Activated CD8-positive, alpha-beta memory T cell treated with anti-CD3 and anti-CD28 coated beads, Interleukin-2, amount 50 U/mL, for 1 hour (primary cell): ENCODE data around the gene HADH.
A peak's percentile ranks its signal among the peaks of the same experiment; 100 is the strongest.
"Not testable (repeated sequence)": the region's sequence is repeated elsewhere in the genome, so short reads cannot be mapped to it uniquely, and the experiment has no call there.

Experiments
- DNase-seq: peaks from one replicate; pipeline ENCODE4 v3.0.0-alpha.2; 2020; ENCODE audit errors: extremely low read depth

The HADH gene

DNA sequence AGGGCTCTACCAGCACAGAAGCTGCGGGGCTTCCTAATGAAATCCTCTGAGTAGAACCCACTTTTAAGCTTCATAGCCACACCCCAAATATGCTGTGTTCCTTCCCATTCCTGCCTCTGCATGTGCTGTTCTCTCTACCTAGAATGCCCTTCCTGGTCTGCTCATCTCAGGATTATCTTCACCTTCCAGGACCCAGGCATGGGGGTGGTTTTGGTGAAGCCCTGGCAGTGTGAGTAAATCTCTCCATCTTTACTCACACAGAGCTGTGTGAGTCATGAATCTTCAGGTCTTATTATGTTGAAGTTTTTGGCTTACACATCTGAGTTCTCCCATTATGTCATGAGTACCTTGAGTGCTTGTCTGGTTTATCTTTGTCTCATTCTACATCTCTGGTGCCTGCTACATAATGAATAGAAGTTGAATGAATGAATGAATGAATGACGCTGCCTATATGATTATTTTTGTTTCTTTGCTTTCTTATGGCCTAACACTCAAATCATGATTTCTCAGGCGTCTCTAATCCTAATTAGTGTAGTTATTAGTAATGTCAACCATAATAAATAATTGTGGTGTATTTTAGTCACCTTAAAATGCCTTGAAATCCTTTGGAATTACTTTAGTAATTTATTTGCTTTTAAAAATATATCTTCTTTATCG is 41.9 kb downstream of the HADH start:
- no peak for DNase-seq

DNA sequence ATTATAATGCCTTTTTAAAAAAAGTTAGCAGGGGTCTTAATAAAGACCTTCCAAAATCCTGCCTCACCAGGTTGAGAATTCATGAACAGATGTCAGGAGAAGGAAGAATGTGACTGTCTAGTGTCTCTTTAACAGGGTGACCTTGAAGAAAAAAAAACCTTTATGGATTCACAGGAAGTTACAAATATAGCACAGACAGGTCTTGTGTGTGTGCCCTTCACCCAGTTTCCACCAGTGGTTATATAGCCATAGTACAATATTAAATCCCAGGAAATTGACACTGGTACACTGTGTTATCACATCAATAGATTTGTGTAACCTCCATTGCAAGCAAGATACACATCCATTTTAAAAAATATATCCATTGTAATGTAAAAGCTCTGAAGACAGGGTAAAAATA is 43.7 kb downstream of the HADH start:
- no peak for DNase-seq

DNA sequence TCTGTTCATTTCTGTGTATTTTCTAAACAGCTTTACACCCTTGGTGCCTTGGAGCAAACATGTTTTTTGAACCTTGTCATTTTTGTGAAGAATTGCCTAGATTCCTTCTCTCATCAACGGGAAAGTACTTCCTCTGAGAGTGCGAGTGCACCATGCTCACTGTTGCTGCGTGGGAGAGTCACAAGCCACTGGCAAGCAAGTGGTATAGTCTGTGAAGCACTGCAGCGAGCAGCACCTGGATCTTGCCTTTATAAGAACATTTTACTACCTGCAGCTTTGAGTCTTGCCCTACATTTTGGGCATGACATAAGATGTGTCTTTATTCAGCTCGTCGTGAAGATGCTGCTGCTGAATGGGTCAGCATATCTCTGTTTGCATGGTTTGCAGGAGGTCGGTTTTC is 44.9 kb downstream of the HADH start:
- DNase-seq, result no peak

DNA sequence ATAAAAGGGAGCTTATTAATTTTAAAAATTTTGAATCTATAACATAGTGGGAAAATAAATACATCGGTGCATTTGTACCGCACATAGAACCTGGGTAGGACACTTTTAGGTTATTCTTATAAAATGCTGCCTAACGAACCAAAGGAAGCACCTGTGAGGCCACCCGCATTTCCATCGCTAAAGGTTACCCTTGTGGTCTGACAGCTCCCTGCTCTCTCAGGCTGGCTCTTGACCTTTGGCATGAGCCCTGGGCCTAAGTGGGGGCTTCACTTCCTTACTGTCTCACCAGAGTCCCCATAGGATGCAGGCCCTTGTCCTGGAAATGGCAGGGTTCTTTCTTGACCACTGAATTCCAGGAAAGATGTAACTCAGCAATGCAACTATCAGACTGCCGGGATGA is 46.0 kb downstream of the HADH start:
- no peak for DNase-seq

DNA sequence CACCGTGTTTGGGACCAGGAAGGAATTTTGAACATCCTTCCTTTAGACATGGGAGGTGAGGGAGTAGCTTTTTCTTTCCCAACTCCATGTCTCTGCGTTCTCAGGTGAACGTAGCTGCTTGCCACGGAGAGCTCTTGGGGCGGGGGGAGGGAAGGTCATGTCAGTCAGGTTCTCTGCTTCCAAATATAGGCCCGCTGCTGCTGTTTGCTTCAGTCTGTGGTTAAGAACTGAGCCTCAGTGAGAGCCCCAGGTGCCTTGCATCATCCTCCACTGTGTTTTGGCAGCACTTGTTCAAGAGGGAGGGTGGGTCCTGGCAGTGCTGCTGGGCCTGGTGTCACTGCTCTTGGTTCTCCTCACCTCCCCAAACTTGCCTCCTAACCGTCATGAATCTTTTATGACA is 46.5 kb downstream of the HADH start:
- peak; percentile 65 for DNase-seq

DNA sequence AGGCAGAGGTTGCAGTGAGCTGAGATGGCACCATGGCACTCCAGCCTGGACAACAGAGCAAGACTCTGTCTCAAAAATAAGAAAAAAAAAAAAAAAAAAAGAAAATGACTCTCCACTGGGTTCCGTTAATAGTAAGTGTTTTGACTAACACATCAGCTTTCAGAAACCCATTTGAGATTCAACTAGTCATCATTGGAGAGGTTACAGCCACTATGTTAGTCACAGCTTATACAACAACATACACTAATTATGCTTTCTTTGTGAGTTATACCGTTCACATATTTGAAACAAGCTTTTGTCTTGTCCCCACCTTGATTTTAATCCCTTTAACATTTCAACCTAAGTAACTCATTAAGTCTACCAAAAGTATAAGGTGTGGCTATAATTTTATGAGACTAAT is 48.2 kb downstream of the HADH start:
- DNase-seq, result no peak

DNA sequence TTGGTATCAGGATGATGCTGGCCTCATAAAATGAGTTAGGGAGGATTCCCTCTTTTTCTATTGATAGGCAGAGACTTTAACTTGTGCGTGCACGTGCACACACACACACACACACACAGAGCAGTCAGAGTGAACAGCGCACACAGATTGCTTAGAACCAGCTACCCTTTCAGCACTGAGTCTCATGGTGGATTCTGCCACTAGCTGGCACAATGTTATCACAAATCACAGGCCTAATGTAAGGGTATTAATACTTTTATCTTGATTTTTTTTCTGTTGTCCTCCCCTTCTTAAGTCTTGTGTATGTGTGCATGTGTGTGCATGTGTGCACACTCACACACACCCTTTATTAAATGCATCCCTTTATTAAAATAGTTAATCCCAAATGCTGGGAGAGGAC is 53.2 kb downstream of the HADH start:
- no peak for DNase-seq

DNA sequence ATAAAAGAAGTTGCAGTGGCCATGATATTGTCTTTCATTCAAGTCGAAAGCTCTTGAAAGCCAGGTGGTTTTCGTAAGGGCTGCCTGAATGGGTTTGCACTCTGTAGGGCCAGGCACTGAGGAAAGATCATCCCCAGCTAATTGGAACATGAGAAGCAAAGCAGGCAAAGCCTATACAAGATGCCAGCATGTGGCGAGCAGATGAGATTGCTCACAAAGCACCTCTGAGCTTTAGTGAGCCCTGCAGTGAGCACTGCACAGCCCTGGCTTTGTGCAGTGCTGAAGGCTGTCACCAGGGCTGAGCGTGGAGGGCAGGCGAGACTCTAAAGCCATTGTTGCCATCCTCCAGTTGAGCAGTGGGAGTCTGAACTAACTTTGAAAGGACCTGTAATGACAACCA is 53.8 kb downstream of the HADH start:
- DNase-seq, result no peak

DNA sequence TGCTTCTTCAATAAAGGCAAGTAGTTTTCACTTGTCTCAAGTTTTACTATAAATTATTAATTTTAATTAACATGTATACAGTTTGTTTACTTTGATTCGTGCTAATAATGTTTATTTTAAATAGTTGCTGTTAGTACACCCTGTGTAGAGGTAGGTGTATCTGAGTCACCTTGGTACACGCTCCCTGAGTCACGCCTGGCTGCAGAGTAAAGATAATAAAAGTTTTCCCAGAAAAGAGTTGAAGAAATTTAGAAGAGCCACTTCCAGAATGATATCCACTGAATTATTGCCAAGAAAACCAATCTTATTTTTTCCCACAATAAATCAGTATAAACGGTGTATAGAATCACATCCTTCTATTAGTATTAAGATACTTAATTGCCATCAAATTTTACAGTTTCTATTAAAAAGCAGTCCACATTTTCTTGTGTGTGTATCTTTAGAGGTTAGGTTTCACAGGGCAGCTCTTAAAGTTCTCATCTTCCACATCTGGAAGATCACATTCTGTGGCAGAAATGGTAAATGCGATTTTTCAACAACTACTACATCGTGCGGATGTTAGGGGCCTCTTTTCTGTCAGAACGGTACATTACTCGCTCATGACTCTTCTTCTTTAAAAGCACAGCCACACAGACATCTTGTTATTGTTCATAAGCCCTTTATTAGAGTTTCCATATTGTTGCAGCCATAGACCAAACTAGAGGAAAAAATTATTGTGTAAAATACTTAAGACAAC is 55.4 kb downstream of the HADH start:
- no peak for DNase-seq

DNA sequence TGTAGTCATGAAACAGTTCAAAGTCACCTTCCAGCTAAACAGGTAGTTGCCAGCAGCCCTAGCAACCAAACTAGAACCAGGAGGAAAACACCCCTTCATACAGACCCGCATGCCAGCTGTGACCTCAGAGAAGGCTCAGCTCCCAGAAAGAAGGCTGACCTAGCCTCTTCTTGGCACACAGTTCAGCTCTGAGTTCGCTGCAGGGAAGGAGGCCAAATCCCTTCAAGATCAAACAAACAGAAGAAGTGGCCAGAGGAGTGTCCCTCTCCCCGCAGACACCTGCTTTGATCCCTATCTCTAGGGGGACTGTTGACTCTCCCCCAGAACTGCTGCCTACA is 56.0 kb downstream of the HADH start:
- no peak for DNase-seq

DNA sequence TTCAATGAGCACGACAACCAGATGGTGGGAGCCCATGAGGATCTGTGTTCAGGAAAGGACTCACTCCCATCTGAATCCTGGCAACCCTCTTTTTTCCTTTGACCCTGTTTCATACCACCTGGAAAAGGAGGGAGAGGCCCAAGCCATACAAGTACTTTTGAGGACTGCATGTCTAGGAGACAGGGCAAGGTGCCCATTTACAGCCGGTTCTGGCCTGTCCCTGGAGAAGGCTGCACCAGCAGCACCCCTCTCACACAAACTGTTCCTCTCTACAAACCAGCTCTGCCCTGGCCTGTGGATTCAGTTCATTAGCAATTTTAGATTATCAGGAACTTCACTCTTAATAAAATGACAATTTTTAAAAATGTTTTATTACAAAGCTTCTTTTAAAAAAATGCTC is 57.5 kb downstream of the HADH start:
- no peak for DNase-seq

DNA sequence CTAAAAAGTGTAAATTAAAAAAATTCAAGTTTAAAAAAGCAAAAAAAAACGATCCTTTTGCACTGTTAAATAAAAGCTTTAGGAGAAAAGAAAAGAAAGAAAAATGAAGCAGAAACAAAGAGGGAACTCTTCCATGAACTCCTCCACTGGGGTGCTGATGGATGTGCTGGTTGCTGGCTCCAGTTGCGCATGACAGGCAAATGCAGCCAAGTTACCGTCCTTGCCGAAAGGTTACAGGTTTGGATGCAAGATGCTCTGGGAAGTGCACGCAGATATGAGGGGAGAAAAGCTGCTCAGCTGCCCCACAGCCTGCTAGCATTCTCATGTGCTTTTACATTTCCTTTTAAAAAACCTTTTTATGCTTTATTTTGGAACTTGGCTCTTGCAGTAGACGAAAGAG is 58.5 kb downstream of the HADH start:
- DNase-seq, result no peak

DNA sequence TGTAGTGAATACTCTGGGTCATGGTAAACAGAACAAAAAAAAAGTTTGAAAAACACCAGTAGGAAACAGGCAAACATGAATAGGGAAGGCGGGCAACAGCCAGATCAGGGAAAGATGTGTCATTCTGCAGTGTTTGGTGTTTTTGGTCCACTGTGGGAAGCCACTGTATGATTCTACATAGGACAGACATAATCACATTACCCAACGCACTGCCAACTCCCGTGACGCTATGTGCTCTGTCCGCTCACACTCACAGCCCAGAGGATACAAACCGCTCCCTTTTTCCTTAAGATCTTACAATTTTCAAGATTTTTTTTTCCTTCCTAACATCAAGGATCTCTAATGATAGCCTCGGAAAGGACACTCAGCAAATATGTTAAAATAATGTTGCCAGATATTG is 59.3 kb downstream of the HADH start:
- DNase-seq, result no peak

DNA sequence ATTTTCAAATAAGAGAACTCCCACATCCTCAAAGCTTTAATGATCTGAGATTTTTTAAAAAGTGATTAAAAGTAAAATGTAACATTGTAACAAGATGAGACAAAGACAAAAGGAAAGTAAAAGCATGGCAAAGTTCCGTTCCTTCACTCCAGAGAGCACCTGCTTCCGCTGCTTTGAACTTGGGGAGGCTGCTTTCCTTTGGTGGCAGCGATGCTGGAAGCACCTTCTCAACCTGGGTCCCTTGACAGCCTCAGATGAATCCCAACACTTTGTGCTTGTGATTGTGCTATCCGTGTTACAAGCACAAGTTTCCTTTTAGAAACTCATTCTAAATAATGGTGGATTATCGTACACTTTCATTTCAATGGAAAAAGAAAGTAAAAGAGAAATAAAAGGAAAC is 59.7 kb downstream of the HADH start:
- no peak for DNase-seq

DNA sequence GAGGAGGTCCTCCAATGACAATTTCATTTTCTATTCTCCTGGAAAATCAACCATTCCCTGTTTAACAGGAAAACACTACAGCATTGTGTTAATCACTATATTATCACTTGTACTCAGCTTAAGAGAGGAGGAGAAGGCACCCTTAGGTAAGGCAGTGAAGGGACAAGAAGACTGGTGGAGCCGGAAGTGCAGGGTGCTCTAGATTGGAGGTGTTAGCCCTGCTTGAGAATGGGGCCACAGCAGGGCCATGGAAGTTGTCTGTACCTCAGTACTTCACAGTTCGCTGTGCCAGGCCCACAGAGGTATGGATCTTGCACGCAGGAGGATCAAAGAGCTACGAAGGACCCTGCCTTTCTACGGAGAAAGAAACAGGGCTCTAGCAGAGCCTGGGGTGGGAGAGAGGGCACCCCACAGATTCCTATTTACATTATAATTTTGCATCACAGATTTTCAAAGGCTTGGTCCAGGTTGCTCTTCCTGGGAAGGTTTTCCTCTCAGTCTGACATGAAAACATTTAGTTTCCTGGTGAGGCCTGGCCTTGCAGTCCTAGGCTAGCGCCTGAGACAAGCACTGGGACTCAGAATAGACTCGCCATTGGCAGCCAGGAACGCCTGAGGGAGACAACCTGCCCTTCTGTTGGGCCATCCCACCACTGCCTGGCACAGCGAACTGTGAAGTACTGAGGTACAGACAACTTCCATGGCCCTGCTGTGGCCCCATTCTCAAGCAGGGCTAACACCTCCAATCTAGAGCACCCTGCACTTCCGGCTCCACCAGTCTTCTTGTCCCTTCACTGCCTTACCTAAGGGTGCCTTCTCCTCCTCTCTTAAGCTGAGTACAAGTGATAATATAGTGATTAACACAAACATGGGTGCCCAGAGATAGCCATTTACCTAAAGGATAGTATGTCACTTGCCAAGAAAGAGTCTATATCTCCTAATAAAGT is 60.8 kb downstream of the HADH start:
- not testable (repeated sequence) for DNase-seq

DNA sequence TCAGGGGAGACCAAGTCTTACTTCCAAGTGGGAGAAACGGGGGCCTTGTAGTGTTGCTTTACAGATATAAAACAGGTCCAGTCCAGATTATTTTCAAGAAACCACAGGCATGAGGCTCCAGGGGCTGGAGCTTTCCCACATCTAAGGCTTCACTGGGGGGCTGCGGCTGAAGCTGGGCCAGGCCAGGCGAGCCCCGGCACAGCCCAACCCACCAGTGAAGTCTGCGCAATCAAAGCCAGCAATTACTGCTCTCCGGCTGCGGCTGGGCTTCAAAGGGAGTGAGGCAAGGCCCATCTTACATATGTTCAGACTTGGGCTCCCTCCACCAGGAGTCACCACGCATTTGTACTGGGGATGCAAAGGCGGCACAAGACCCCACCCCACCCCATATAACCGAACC is 61.7 kb downstream of the HADH start:
- no peak for DNase-seq

DNA sequence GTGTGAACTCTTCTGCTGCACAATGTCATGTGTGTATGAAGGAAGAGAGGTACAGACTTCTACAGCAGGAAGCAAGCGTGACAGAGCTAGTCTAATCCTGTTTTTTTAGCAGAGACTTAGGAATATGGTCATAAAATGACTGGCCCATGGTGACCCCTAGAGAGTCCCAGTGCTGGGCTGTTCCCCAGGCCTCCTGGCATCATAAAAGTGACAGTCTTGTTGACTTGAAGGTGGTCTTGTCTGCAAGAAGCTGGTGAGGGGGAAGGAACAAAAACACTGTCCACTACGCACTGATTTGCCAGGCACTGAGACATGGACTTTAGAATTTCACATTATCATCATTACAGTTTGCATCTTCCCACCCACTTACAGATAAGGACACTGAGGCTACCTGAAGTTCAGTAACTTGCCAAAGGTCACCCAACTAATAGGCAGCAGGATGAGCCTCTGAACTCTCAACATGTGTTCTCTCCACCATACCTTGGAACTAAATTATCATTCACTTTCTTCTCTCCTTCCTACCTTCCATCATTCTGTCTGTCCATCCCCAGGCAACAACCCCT is 63.0 kb downstream of the HADH start:
- DNase-seq, result no peak

DNA sequence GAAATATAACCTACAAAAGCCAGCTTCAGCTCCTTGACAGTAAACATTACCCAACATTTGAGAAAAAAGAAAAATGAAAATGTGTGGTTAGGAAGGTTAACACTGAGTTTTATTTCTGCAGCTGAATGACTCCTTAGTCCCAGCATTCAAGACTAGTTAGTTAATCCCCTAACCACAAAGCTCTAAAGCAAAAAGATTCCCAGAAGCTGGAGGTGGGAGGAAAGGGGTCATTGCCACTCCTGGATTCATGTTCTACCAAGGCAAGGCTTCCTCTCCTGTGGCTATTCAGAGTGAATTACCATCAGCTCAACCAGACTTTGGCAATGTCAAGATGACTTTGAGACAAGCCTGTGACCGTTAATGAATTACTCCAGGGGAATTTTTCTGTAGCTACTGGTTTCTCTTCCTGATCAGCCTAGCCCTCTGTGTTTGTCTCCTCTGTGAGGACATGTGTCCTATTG is 63.6 kb downstream of the HADH start:
- DNase-seq, result no peak

DNA sequence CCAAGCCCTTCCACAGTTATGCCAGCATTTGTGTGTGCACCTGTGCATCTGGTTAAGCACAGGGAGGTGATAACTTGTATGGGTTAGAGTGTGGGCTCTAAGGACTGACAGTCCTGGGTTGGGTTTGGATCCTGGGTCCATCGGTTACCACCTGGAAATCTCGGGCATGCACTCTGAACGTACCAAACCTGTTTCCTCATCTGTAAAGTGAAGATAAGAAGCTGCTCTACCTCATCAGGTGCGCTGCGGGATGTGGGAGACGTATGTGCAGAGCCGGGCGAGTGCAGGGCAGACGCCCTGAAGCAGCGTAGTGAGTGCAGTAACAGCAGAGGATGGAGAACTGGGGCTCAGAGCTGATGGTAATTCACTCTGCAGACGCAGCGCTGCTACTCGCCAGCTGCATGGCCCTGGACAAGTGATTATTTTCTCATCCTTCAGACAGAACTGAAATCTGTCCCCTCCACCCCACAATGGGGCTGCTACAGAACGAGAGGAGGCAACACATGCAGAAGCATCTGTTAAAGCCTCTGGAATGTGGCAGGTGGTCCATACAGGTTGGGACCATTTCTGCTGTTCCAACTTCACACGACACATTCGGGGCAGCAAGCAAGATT is 64.4 kb downstream of the HADH start:
- DNase-seq, result no peak

DNA sequence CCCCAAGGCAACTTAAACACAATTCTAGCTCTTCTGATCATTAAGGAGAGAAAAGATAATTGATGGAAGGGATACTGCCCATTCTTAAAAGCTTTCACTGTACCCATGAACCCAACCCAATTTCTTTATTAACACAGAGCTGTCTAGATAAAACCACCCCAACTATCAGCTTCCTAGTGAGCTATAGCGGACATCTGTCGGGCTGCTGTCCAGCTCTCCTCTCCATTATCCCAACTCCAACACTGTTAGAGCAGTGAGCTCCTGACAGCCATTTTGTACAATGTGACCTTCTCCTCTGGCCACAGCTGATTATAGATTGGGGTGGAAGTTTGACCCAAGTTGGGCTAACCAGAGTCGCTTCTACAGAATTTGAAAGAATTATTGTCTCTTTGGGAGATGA is 66.1 kb downstream of the HADH start:
- DNase-seq, result no peak

DNA sequence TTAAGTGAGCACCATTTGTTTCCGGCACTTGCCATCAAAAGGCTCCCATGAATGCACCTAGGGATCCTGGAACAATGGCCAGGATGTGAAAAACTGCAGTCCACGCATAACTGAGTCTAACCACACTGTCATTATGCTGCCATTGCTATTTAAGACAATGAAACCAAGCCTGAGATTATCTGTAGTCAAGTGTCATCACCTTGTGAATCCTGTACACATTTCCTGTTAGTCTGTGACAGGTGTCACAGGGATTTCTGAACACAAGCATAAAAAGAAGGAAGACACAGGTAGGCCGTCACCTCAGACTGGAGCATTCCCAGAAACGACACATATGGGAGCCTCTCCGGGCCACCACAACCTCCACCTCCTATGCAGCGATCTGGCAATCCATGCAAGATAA is 66.7 kb downstream of the HADH start:
- no peak for DNase-seq
